Left lung (tissue), 10 donors: ENCODE results near the gene CLK2. TPM values are rescaled to one million over a fixed set of nuclear protein-coding genes. Genes with fewer than 3 reads are reported as not detected.

Experiments
- ATAC-seq: fragments of 200-7000 bp; cut with Tn5 transposase; one replicate; pipeline ENCODE4 v1.9.1; 2020; ENCODE audit warnings: moderate library complexity
- DNase-seq, 4 donors: peaks; one replicate each; pipeline ENCODE4 v3.0.0-alpha.2; 2013 to 2020
- H3K27ac ChIP-seq, 2 donors: fragments of 200-600 bp; sonication (generic) in 1 of 2; one replicate each; pipeline versions ENCODE4 v1.5.0 to v1.8.0; 2020 to 2021
- H3K27me3 ChIP-seq, 2 donors: fragments of 200-600 bp; sonication (generic) in 1 of 2; one replicate each; pipeline versions ENCODE4 v1.5.0 to v1.8.0; 2020 to 2021
- H3K36me3 ChIP-seq, 2 donors: fragments of 200-600 bp; sonication (generic) in 1 of 2; one replicate each; pipeline versions ENCODE4 v1.5.0 to v1.8.0; 2020 to 2021
- H3K4me1 ChIP-seq, 2 donors: fragments of 200-600 bp; one replicate each; pipeline ENCODE4 v1.8.0; 2021
- H3K4me3 ChIP-seq, 2 donors: fragments of 200-600 bp; sonication (generic) in 1 of 2; one replicate each; pipeline versions ENCODE4 v1.5.0 to v1.8.0; 2020 to 2021; ENCODE audit warnings: mild to moderate bottlenecking in 1 of 2
- H3K9me3 ChIP-seq, 2 donors: fragments of 200-600 bp; sonication (generic) in 1 of 2; one replicate each; pipeline versions ENCODE4 v1.5.0 to v1.8.0; 2020 to 2021
- intact Hi-C, 2 donors: fragments of 100-400 bp; cut with DNase I; formaldehyde crosslinking; loops; one replicate each; pipeline versions ENCODE4 v1.11.2 to v1.14.2; 2022
- polyA plus RNA-seq, 6 donors: library from polyadenylated mRNA; unstranded; fragments of 120-200 nt; gene quantifications; one replicate each; pipeline ENCODE4 v1.2.1, GENCODE V29; 2013; ENCODE audit not compliant: insufficient read length in 6 of 6
- total RNA-seq, 2 donors: library from RNA; stranded (reverse); fragmentation: NEBNext Ultra II Directional; extraction: Animal tissue kit (Norgen Biotek cat#: 25700); gene quantifications; one replicate each; pipeline ENCODE4 v1.2.1, GENCODE V29; 2021
- TF ChIP-seq, protein P1 (sequence below), 2 donors: fragments of 200-600 bp; sonication (generic) in 1 of 2; IDR thresholded peaks; one replicate each; pipeline versions ENCODE4 v1.5.0 to v1.8.0; 2021; ENCODE audit warnings: antibody characterized with exemption in 2 of 2
- donor health status: DM: no; HTN: yes; CAD: no.
- donor health status: DM: no; HTN: no; CAD: no.

CLK2 gene
- total and polyA plus RNA-seq, 8 donors: 45.4 to 94.8 (median 76.6) TPM

DNA sequence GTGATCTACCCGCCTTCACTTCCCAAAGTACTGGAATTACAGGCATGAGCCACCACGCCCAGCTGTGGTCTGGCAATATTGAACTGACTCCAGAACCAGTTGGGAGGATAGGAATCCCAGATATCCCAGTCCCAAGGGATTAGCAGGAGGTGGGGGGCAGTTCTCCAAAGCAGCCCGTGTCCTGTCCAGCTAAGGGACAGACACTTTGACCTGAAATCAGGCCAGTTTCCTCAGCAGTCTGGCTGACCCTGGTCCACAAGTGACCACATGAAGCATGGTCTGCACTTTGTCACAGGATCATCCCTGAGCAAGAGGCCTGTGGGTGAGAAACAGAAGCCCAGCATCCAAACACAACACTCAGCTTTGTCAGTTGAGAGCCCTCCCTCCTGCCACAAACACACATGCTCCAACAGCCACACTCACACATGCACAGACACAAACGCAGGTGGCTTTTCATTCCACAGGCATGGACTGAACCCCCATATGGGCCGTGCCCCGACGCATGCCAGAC, 32.6 kb upstream of the CLK2 start:
- Histone ChIP-seq H3K4me1 (peaks cover 6 to 27% of the 10 kb centered on the region in 2 donors), H3K27me3 (no peaks in the 10 kb centered on the region), H3K9me3 (no peaks in the 10 kb centered on the region), H3K27ac (no peak overlapping the region), H3K4me3 (no peak overlapping the region), H3K36me3 (peaks cover 0 to 7% of the 10 kb centered on the region in 2 donors)
- ATAC-seq: no peak
- intact Hi-C loops: no loop called here
- TF ChIP-seq, protein P1, sequence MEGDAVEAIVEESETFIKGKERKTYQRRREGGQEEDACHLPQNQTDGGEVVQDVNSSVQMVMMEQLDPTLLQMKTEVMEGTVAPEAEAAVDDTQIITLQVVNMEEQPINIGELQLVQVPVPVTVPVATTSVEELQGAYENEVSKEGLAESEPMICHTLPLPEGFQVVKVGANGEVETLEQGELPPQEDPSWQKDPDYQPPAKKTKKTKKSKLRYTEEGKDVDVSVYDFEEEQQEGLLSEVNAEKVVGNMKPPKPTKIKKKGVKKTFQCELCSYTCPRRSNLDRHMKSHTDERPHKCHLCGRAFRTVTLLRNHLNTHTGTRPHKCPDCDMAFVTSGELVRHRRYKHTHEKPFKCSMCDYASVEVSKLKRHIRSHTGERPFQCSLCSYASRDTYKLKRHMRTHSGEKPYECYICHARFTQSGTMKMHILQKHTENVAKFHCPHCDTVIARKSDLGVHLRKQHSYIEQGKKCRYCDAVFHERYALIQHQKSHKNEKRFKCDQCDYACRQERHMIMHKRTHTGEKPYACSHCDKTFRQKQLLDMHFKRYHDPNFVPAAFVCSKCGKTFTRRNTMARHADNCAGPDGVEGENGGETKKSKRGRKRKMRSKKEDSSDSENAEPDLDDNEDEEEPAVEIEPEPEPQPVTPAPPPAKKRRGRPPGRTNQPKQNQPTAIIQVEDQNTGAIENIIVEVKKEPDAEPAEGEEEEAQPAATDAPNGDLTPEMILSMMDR (IDR thresholded peaks at IDR 0.05): no peak
- DNase-seq: peak in 1 of 4 donors; percentile 47

DNA sequence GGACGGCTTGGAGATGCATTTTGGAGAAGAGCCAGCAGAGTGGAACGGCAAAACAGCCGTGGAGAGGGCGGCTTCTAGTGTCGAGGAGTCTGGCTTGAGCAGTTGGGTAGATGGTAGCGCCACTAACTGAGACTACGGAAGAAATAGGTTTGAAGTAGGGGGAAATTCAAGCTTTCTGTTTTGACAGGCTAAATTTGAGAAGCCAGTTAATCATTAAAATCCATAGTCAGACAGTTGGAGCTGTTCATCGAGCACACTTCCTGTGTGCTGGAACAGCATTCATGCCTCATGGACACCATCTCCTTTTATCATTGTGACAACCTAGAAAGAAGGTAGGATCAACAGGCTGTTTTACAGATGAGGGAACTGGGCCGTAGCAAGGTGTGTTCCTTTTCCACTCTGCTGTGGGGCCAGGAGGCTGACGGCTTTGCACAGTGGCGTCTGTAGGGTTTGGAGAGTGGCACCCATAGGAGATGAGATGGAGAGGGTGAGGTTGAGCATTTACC, 31.3 kb upstream of the CLK2 start:
- Histone ChIP-seq H3K36me3 (no peaks in the 10 kb centered on the region), H3K9me3 (no peaks in the 10 kb centered on the region), H3K4me3 (no peak overlapping the region), H3K27ac (no peak overlapping the region), H3K27me3 (no peaks in the 10 kb centered on the region), H3K4me1 (peaks cover under 1 to 14% of the 10 kb centered on the region in 2 donors)
- DNase-seq (peak in 1 of 4 donors; percentile 15), ATAC-seq (no peak)
- intact Hi-C loops: no loop called here
- TF ChIP-seq, protein P1 (IDR thresholded peaks at IDR 0.05): no peak

DNA sequence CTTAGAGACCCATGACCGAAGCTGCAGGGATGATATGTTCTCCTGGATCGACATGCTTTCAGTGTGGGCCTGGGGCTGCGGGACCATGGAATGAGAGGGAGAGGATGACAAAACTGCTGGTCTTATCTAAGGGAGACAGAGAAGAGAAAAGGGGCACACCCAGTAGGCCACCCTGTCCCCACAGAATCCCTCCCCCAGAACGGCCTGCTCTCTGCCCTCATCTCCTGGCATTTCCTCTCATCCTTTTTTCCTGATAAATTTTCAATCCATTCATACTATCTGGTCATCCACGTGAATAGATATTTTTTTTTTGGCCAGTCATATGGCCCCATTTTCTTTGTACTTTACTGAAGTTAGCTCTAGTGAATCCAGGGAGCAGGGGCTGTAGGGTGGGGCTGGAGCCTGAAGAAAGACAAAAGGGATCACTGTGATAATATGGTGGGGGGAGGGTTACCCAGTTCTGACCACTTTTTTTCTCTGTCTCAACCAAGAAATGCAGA, 28.1 kb upstream of the CLK2 start, which contains the start of gene PKLR:
PKLR (minus strand) TSS at position 97 of the 500 bp plus-strand sequence; CDS start at position 54, 43 bp downstream.
- TF ChIP-seq, protein P1 (IDR thresholded peaks at IDR 0.05): no peak

DNA sequence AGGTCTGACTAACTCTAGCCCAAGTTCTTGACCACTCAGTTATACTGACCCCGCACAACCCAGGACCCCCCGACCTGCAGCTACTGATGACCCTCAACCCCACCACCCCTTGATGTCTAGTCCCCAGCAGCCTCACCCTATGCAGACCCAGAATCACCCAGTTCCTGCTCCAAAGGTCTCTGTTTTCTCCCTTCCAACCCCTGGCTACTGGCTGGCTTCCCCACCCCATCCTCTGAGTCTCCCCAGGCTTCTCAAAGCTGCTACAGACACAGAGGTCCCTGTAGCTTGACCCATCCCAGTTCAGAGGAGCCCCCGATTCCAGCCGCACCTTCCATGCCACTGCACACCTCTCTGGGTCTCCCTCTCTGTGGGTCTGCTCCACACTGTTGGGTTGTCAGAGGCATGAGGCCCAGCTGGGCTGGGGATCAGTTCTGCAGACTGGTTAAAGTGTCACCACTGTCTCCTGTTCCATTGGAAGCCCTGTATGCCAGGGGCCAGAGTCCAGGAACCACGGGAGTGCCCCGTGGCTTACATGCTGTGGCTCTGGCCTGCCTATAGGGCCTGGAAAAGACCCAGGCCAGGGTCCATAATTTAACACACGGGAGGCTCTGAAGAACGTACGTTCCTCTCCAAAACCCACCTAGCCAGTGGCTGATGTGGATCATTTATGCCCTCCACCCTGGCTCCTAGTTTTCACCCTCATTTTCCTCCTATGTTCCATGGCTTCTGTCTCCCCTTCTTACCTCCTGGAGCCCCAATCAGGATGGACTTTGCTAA, 27.4 kb upstream of the CLK2 start:
- Histone ChIP-seq H3K4me1 (no peaks in the 10 kb centered on the region), H3K36me3 (no peaks in the 10 kb centered on the region), H3K9me3 (no peaks in the 10 kb centered on the region), H3K27me3 (peaks cover 4 to 15% of the 10 kb centered on the region in 2 donors), H3K27ac (no peak overlapping the region), H3K4me3 (no peak overlapping the region)
- DNase-seq: peak in 1 of 4 donors; percentile 16
- no peak for ATAC-seq
- intact Hi-C loops: no loop called here
- TF ChIP-seq, protein P1 (IDR thresholded peaks at IDR 0.05): no peak

More for the DNA sequence above, 28.1 kb upstream of the CLK2 start, which contains the start of gene PKLR:
- DNase-seq (peak in 1 of 4 donors; percentile 24), ATAC-seq (no peak)
- Histone ChIP-seq H3K27ac (no peak within 1 kb of the TSS), H3K4me3 (no peak within 1 kb of the TSS), H3K36me3 (no peaks in the 10 kb centered on the region), H3K27me3 (peaks cover 0 to 9% of the 10 kb centered on the region in 2 donors), H3K4me1 (no peaks in the 10 kb centered on the region), H3K9me3 (no peaks in the 10 kb centered on the region)
- intact Hi-C loops: no loop called here

DNA sequence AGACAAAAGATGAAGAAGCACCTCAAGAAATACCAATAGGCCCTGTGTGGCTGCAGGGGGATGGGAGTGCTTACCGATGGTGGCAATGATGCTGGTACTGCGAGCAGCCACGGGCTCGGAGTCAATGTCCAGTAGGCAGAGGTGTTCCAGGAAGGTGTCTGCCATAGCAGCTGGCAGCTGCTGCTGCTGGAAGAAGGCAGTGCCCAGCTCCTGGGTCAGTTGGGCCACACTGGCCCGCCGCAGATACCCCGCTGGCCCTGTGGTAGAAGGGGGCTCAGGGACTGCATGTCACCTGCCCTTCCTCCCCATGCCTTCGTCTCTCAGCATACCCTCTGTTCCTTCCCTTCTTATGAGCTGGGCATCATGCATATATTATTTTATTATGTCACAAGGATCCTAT, 26.7 kb upstream of the CLK2 start:
- Histone ChIP-seq H3K36me3 (no peaks in the 10 kb centered on the region), H3K9me3 (no peaks in the 10 kb centered on the region), H3K27me3 (peaks cover 11 to 23% of the 10 kb centered on the region in 2 donors), H3K4me1 (peaks cover 0 to 6% of the 10 kb centered on the region in 2 donors), H3K27ac (no peak overlapping the region), H3K4me3 (no peak overlapping the region)
- intact Hi-C loops: no loop called here
- DNase-seq (peak in 1 of 4 donors; percentile 21), ATAC-seq (no peak)
- TF ChIP-seq, protein P1 (IDR thresholded peaks at IDR 0.05): no peak
